Parathyroid adenoma (tissue), 2 donors: ENCODE results near the gene DNMT3L.

Source experiments
- H2AFZ ChIP-seq: fragments of 300-600 bp; sonication (generic); one replicate; pipeline ENCODE4 v1.7.0; 2017; ENCODE audit warnings: antibody characterized with exemption, mild to moderate bottlenecking
- H3K27ac ChIP-seq: fragments of 300-600 bp; sonication (generic); one replicate; pipeline ENCODE4 v1.7.0; 2017
- H3K27me3 ChIP-seq: fragments of 300-600 bp; sonication (generic); one replicate; pipeline ENCODE4 v1.7.0; 2017; ENCODE audit warnings: low read length; ENCODE audit not compliant: control insufficient read depth, insufficient read depth
- H3K36me3 ChIP-seq: fragments of 300-600 bp; sonication (generic); one replicate; pipeline ENCODE4 v1.7.0; 2017; ENCODE audit warnings: low read length; ENCODE audit not compliant: control insufficient read depth, insufficient read depth
- H3K4me1 ChIP-seq: fragments of 300-600 bp; sonication (generic); one replicate; pipeline ENCODE4 v1.7.0; 2017; ENCODE audit warnings: control low read depth
- H3K4me2 ChIP-seq: fragments of 300-600 bp; sonication (generic); one replicate; pipeline ENCODE4 v1.7.0; 2017; ENCODE audit warnings: low read length
- H3K4me3 ChIP-seq: fragments of 300-600 bp; sonication (generic); one replicate; pipeline ENCODE4 v1.7.0; 2017; ENCODE audit warnings: low read depth, low read length
- H3K79me2 ChIP-seq: fragments of 300-600 bp; sonication (generic); one replicate; pipeline ENCODE4 v1.7.0; 2017; ENCODE audit warnings: control low read depth
- H3K9ac ChIP-seq: fragments of 300-600 bp; sonication (generic); one replicate; pipeline ENCODE4 v1.7.0; 2017; ENCODE audit warnings: mild to moderate bottlenecking
- H3K9me3 ChIP-seq: fragments of 300-600 bp; sonication (generic); one replicate; pipeline ENCODE4 v1.7.0; 2017; ENCODE audit warnings: low read length; ENCODE audit not compliant: control insufficient read depth
- TF ChIP-seq, protein P1 (sequence below): fragments of 300-600 bp; sonication (generic); IDR thresholded peaks from one replicate; pipeline ENCODE4 v1.7.0; 2017; ENCODE audit warnings: antibody characterized with exemption, mild to moderate bottlenecking
- donor health status: primary hyperparathyroidism.

Gene DNMT3L

DNA sequence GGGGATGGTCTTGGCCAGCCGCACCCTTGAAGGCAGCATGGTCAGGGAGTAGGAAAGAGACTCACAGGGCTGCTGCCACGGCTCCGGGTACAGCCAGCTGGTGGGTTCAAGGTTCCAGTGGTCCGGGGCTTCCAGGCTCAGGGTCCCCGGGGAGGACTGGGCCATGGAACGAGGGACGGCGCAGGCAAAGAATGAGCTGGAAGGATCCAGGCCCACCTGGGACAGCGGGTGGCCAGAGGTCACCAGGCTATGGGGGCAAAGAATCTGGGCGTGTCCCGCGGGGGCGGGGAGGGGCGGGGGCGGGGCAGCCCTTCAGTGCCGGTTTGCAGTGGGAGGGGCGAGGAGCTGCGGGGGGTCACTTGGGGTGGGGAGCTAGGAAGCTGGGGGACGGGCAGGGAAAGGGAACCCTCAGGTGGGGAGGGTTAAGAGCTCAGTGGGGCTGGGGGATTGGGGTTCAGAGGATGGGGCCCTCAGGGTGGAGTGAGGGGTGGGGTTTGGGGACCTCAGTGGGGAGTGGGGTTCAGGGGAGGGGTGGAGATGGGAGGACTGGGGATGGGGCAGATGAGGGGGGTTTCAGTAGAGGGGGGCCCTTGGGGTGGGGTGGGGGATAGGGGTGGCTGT is at the start of gene DNMT3L:
DNMT3L (minus strand) TSS at position 223 of the 621 bp plus-strand sequence. CDS start 638 bp downstream, outside the sequence.
- Histone ChIP-seq H3K27me3 (no peaks in the 10 kb centered on the region), H3K4me1 (no peaks in the 10 kb centered on the region), H3K9ac (no peak within 1 kb of the TSS), H3K27ac (no peak within 1 kb of the TSS), H2AFZ (no peak within 1 kb of the TSS), H3K36me3 (no peaks in the 10 kb centered on the region), H3K4me2 (no peak within 1 kb of the TSS), H3K4me3 (no peak within 1 kb of the TSS), H3K9me3 (no peaks in the 10 kb centered on the region), H3K79me2 (no peaks in the 10 kb centered on the region)
- TF ChIP-seq, protein P1, sequence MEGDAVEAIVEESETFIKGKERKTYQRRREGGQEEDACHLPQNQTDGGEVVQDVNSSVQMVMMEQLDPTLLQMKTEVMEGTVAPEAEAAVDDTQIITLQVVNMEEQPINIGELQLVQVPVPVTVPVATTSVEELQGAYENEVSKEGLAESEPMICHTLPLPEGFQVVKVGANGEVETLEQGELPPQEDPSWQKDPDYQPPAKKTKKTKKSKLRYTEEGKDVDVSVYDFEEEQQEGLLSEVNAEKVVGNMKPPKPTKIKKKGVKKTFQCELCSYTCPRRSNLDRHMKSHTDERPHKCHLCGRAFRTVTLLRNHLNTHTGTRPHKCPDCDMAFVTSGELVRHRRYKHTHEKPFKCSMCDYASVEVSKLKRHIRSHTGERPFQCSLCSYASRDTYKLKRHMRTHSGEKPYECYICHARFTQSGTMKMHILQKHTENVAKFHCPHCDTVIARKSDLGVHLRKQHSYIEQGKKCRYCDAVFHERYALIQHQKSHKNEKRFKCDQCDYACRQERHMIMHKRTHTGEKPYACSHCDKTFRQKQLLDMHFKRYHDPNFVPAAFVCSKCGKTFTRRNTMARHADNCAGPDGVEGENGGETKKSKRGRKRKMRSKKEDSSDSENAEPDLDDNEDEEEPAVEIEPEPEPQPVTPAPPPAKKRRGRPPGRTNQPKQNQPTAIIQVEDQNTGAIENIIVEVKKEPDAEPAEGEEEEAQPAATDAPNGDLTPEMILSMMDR: no peak

DNA sequence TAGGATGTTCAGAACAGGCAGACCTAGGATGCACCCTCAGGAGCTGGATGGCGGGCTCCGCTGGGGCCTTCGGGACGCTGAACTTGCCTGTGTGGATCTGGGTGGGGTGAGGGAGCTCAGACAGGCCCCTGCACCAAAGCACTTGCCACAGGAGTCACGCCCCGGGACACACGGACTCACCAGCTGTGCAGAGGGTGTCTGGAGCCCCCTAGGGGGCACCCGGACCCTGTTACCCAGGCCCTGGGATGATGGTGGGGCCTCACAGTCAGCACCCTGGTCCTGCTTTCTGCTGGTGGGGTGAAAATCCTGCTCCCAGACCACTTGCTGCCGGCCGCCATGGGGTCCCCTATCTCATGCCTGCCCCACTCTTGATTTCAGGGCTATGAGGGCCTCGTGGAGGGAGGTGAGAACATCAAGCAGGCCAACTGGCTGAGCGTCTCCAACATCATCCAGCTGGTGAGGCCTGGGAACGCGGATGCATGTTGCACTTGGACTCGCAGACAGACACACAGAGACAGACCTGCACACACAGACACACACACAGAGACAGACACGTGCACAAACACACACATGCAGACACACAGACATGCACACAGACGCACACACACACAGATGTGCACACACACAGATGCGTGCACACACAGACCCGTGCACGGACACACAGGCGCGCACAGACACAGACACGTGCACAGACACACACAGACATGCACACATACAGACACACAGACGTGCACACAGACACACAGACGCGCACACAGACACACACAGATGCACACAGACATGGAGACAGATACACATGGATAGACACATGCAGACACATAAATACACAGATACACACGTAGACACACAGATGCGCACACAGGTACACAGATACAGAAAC is 49.2 kb upstream of the DNMT3L start:
- TF ChIP-seq, protein P1: no peak
- H3K4me3 ChIP-seq: no peak overlapping the region
- no peaks in the 10 kb centered on the region for H3K79me2 ChIP-seq
- no peak overlapping the region for H3K4me2 ChIP-seq
- no peak overlapping the region for H2AFZ ChIP-seq
- no peaks in the 10 kb centered on the region for H3K36me3 ChIP-seq
- H3K9ac ChIP-seq: no peak overlapping the region
- H3K27ac ChIP-seq: no peak overlapping the region
- no peaks in the 10 kb centered on the region for H3K4me1 ChIP-seq
- H3K9me3 ChIP-seq: no peaks in the 10 kb centered on the region
- no peaks in the 10 kb centered on the region for H3K27me3 ChIP-seq

DNA sequence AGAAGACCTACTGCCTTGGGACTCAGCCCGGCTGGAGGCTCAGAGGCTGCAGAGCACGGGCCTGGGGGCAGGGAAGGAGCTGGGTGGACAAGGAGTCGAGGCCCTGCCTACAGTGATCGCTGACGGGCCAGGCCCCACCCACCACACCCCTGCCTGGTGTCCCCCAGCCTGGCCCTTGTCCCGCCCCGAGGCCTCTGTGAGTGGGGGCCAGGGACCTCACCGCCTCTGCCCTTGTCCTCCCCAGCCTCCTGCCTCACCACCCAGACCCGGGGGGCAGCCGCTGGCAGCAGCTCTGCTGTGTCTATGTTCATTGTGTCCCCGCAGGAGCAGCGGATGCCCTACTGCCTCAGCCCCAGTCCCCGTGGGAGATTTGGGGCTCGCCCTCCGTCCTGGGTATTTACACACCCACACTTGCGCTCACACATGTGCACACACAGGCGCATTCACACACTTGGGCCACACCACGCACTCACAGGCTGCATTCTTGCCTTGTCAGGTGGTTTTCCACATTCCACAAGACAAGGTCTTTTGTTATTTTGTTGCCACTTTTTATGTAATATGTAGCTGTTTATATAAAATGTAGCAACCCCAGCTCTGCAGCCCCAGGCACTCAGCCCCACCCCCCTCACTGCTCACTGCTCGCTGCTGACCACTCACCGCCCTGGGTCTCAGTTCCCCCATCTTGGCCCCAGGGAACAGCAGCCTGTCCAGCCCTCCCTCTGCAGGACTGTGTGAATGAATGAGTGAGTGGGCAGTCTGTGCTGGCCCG is 45.4 kb upstream of the DNMT3L start:
- Histone ChIP-seq H3K27ac (no peak overlapping the region), H3K79me2 (no peaks in the 10 kb centered on the region), H3K4me2 (no peak overlapping the region), H3K9ac (no peak overlapping the region), H3K9me3 (no peaks in the 10 kb centered on the region), H3K4me1 (no peaks in the 10 kb centered on the region), H3K4me3 (no peak overlapping the region), H3K36me3 (no peaks in the 10 kb centered on the region), H2AFZ (no peak overlapping the region), H3K27me3 (no peaks in the 10 kb centered on the region)
- TF ChIP-seq, protein P1: no peak

DNA sequence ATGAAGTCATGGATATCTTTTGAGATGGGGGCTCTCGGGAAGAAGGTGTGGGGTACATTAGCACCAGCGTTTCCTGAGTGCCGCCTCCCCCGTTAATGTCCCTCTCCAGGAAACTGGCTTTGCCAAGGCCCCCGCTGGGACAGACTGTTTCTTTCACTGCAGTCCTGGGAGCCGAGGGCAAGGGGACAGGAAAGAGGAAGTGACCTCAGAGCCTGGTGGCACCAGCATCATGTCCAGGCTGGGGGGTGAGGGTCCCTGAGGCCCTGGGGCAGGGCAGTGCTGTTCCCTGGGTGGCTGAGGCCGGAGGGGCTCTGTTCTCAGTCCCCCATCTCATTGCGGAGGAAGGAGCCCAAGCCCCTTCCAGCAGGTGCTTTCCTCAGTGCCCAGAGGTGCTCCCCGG is 44.0 kb upstream of the DNMT3L start:
- H3K27ac ChIP-seq: no peak overlapping the region
- H3K9me3 ChIP-seq: no peaks in the 10 kb centered on the region
- H3K27me3 ChIP-seq: no peaks in the 10 kb centered on the region
- no peak overlapping the region for H3K4me2 ChIP-seq
- no peak overlapping the region for H3K4me3 ChIP-seq
- no peaks in the 10 kb centered on the region for H3K36me3 ChIP-seq
- no peak overlapping the region for H3K9ac ChIP-seq
- TF ChIP-seq, protein P1: no peak
- no peak overlapping the region for H2AFZ ChIP-seq
- H3K79me2 ChIP-seq: no peaks in the 10 kb centered on the region
- no peaks in the 10 kb centered on the region for H3K4me1 ChIP-seq
